BLaER1 treated with 17β-estradiol and CSF1 and Interleukin-3, amounts not matched to agents 10 nM and 100 nM (cell line): Measurements from ENCODE around the gene KARS1.
A peak's percentile ranks its signal among the peaks of the same experiment; 100 is the strongest.

Source experiments
- H3K27ac ChIP-seq, 11 experiments: shearing (Covaris generic); formaldehyde crosslinking; 2 replicates each; pipeline ENCODE4 v1.8.1; 2022
- H3K27me3 ChIP-seq, 11 experiments: shearing (Covaris generic); formaldehyde crosslinking; 2 replicates each; pipeline ENCODE4 v1.8.1; 2022
- H3K36me3 ChIP-seq, 11 experiments: shearing (Covaris generic); formaldehyde crosslinking; 2 replicates each; pipeline ENCODE4 v1.8.1; 2022
- H3K4me1 ChIP-seq, 10 experiments: shearing (Covaris generic); formaldehyde crosslinking; 2 replicates each; pipeline ENCODE4 v1.8.1; 2022
- H3K4me2 ChIP-seq, 11 experiments: shearing (Covaris generic); formaldehyde crosslinking; 2 replicates each; pipeline ENCODE4 v1.8.1; 2022
- H3K4me3 ChIP-seq, 10 experiments: shearing (Covaris generic); formaldehyde crosslinking; 2 replicates each; pipeline ENCODE4 v1.8.1; 2022
- H3K9ac ChIP-seq, 11 experiments: shearing (Covaris generic); formaldehyde crosslinking; 2 replicates each; pipeline ENCODE4 v1.8.1; 2022
- H3K9me3 ChIP-seq, 11 experiments: shearing (Covaris generic); formaldehyde crosslinking; replicated peaks in 1 of 11; 2 replicates each; pipeline ENCODE4 v1.8.1; 2022
- H4K20me1 ChIP-seq, 11 experiments: shearing (Covaris generic); formaldehyde crosslinking; 2 replicates each; pipeline ENCODE4 v1.8.1; 2022
- Cebpa-rat ChIP-seq, 11 experiments: shearing (Covaris generic); IDR thresholded peaks; 2 replicates each; pipeline ENCODE4 v1.8.1; 2022

KARS1 gene

DNA sequence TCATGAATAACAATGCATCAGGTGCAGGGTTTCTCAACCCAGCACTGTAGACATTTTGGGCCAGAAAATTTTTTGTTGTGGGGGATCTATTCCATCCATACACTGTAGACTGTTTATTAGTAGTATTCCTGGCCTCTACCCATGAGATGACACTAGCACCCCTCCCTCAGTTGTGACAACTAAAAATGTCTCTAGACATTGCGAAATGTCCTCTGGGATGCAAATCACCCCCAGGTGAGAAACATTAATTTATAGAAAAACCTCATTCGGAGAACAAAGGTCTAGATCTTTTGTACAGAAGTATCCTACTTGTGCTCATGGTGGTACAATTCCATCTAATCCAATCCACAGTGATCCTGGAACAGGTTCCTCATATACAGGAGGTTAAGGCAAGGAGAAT lies 28.7 kb downstream of the KARS1 start:
- no peaks in the 10 kb centered on the region for H3K9me3 ChIP-seq
- no peak overlapping the region for H3K27ac ChIP-seq
- no peak overlapping the region for H3K9ac ChIP-seq
- H3K27me3 ChIP-seq: no peaks in the 10 kb centered on the region
- no peak overlapping the region for H3K4me2 ChIP-seq
- no peak overlapping the region for H3K4me3 ChIP-seq
- peak in 1 of 11 experiments; percentile 39; a peak in 3 of 22 replicates for TF ChIP-seq Cebpa-rat (IDR thresholded peaks at IDR 0.05)
- H3K4me1 ChIP-seq: peaks cover 18 to 33% (median 27%) of the 10 kb centered on the region in 10 experiments
- peaks cover 67 to 70% (median 69%) of the 10 kb centered on the region in 11 experiments for H3K36me3 ChIP-seq
- H4K20me1 ChIP-seq: peaks cover 0 to 4% (median 0%) of the 10 kb centered on the region in 11 experiments; a peak in 1 of 22 replicates

DNA sequence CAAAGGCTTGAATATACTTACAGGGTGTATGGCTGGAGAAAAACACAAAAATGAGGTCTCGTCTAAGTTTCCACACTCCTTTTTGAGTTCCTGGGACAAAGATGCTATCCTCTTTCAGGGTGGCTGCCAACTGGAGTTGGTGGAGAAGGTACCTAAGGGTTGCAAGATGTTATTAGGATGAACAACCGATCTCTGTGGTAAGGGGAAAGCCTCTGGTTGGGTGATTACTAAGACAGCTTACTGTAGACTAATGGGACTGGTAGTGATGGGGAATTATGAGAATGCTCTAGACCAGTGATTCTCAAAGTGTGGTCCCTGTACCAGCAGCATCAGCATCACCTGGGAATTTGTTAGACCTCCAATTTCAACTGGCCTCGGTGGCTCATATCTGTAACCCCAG lies 30.3 kb downstream of the KARS1 start:
- no peak overlapping the region for H3K27ac ChIP-seq
- H3K4me1 ChIP-seq: peaks cover 13 to 25% (median 19%) of the 10 kb centered on the region in 10 experiments
- H3K4me2 ChIP-seq: no peak overlapping the region
- H3K27me3 ChIP-seq: no peaks in the 10 kb centered on the region
- no peak for TF ChIP-seq Cebpa-rat (IDR thresholded peaks at IDR 0.05)
- H3K36me3 ChIP-seq: peaks cover 84 to 87% (median 85%) of the 10 kb centered on the region in 11 experiments
- H3K9ac ChIP-seq: no peak overlapping the region
- H3K9me3 ChIP-seq: no peaks in the 10 kb centered on the region
- peaks cover 0 to 4% (median 0%) of the 10 kb centered on the region in 11 experiments; a peak in 1 of 22 replicates for H4K20me1 ChIP-seq
- no peak overlapping the region for H3K4me3 ChIP-seq

DNA sequence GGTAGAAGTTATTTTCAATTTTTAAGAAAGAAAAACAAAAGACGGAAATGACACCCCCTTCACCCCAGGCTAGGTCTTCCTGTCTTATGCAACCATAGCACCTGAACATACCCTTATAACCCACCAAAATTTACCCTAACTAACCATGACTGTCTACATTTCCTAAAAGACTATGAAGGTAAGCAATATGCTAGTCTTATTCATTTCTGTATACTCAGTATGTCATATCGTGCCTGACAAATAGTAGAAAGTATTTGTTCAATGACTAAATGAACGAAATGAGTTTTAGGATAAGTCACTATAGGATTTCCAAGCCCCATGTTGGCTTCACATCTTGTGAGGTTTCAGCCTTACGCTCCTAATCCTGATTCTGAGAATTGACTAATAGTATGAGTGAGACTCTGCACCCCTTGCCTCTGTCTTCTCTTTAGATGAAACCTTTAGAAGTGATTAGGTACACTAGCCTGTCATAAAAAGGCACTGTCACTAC lies 30.9 kb downstream of the KARS1 start:
- no peak overlapping the region for H3K9ac ChIP-seq
- no peak overlapping the region for H3K4me3 ChIP-seq
- no peak overlapping the region for H3K4me2 ChIP-seq
- TF ChIP-seq Cebpa-rat (IDR thresholded peaks at IDR 0.05): no peak
- no peaks in the 10 kb centered on the region for H3K27me3 ChIP-seq
- no peaks in the 10 kb centered on the region for H3K9me3 ChIP-seq
- peaks cover 8 to 19% (median 14%) of the 10 kb centered on the region in 10 experiments for H3K4me1 ChIP-seq
- peaks cover 0 to 4% (median 0%) of the 10 kb centered on the region in 11 experiments; a peak in 1 of 22 replicates for H4K20me1 ChIP-seq
- no peak overlapping the region for H3K27ac ChIP-seq
- H3K36me3 ChIP-seq: peaks cover 90 to 92% (median 91%) of the 10 kb centered on the region in 11 experiments

DNA sequence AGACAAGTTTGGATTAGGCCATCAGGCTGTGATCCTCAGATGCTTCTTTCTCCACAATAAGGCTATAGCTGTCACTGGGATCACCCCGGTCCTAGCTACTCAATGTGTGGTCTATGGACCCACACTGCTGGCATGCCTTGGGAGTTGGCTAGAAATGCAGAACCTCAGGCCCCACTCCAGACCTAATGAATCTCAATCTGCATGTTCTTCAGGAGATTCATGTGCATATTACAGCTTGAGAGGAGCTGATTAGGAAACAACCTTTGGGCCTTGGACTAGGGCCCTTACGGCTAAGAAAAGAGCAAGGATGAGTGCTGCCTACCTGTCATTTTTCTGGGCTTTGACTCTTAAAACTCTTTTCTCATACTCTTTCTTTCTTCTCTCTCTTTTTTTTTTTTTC lies 31.8 kb downstream of the KARS1 start:
- Histone ChIP-seq H3K27me3 (no peaks in the 10 kb centered on the region), H3K9ac (no peak overlapping the region), H4K20me1 (peaks cover 0 to 4% (median 0%) of the 10 kb centered on the region in 11 experiments; a peak in 2 of 22 replicates), H3K9me3 (no peaks in the 10 kb centered on the region), H3K27ac (no peak overlapping the region), H3K4me1 (peaks cover 0 to 10% (median 5%) of the 10 kb centered on the region in 10 experiments; a peak in 13 of 20 replicates), H3K4me2 (no peak overlapping the region), H3K4me3 (no peak overlapping the region), H3K36me3 (peaks cover 99 to 100% (median 100%) of the 10 kb centered on the region in 11 experiments)
- no peak for TF ChIP-seq Cebpa-rat (IDR thresholded peaks at IDR 0.05)

DNA sequence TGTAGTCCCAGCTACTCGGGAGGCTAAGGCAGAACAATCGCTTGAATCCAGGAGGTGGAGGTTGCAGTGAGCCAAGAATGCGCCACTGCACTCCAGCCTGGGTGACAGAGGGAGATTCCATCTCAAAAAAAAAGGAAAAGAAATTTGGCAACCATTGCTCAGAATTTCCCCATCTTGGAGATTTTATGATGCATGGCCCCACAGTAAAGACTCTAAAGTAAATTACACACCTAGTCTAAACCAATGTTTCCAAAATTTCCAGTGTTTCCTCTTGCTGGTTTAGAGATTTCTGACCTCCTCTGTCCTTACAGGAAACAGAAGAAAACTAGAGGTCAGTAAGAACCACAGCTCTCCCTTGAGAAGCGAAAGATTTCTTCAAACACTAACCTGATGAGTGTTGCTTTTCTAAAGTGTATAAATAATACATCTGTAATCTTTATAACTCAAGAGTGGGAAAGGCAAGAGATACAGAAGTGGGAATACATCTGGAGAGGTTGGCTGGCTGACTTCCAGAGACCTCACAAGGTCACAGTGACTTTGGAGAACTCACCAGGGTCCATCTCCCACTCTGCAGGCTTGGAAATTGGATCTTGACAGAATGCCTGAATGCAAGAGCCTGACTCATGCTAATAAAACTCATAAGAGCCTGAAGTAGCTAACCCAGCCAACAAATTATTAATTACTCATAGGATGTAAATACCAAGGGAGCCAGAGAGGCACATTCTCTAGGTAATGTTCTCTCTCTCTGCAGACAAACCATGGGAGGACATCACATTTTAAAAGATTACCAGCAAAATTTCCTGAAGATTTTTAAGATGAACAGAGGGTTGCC lies 33.2 kb downstream of the KARS1 start:
- no peaks in the 10 kb centered on the region for H3K9me3 ChIP-seq
- peaks cover 92 to 100% (median 100%) of the 10 kb centered on the region in 11 experiments for H3K36me3 ChIP-seq
- H3K4me2 ChIP-seq: no peak overlapping the region
- no peak overlapping the region for H3K27ac ChIP-seq
- H3K4me1 ChIP-seq: no peaks in the 10 kb centered on the region
- no peak overlapping the region for H3K4me3 ChIP-seq
- no peak for TF ChIP-seq Cebpa-rat (IDR thresholded peaks at IDR 0.05)
- no peak overlapping the region for H3K9ac ChIP-seq
- H4K20me1 ChIP-seq: no peaks in the 10 kb centered on the region; a peak in 2 of 22 replicates
- H3K27me3 ChIP-seq: no peaks in the 10 kb centered on the region

DNA sequence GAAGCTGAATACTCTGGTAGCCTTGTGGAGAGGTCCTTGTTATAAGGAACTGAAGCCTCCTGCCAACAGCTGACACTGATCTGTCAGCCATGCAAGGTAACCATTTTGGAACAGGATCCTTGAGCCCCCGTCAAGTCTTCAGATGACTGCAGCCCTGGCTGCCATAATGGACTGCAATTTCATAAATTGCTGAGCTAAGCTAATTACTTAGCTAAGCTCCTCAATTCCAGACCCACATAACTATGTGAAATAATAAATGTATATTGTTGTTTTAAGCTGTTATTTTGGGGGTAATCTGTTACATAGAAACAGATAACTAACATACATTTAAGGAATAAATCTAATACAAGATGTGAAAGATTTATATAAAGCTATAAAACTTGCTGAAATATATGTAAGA lies 41.0 kb downstream of the KARS1 start:
- Histone ChIP-seq H3K36me3 (peaks cover 88 to 100% (median 96%) of the 10 kb centered on the region in 11 experiments), H3K4me2 (no peak overlapping the region), H3K4me3 (no peak overlapping the region), H3K27ac (no peak overlapping the region), H3K4me1 (no peaks in the 10 kb centered on the region), H4K20me1 (no peaks in the 10 kb centered on the region; a peak in 2 of 22 replicates), H3K27me3 (no peaks in the 10 kb centered on the region), H3K9ac (no peak overlapping the region), H3K9me3 (peaks cover 18 to 34% (median 22%) of the 10 kb centered on the region in 11 experiments)
- no peak for TF ChIP-seq Cebpa-rat (IDR thresholded peaks at IDR 0.05)

DNA sequence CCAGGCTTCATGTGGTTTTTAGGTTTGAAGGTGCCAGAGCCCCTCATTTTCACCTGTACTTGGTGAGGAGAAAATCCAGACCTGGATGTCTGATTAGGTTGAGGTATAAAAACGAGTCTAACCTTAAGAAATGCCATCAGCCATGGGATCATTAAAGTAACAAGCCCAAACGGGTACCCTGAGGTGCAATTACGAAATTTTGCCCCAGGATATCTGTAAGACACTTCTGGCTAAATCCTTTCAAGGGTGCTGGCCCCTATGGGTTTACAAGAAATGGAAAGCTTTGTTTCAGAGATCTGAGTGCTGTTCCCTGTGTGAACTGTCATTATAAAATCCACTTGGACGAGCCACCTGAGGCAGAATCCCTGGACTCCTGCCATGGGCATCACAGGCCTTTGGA lies 44.2 kb downstream of the KARS1 start:
- peaks cover 92 to 100% (median 96%) of the 10 kb centered on the region in 11 experiments for H3K36me3 ChIP-seq
- TF ChIP-seq Cebpa-rat (IDR thresholded peaks at IDR 0.05): no peak

DNA sequence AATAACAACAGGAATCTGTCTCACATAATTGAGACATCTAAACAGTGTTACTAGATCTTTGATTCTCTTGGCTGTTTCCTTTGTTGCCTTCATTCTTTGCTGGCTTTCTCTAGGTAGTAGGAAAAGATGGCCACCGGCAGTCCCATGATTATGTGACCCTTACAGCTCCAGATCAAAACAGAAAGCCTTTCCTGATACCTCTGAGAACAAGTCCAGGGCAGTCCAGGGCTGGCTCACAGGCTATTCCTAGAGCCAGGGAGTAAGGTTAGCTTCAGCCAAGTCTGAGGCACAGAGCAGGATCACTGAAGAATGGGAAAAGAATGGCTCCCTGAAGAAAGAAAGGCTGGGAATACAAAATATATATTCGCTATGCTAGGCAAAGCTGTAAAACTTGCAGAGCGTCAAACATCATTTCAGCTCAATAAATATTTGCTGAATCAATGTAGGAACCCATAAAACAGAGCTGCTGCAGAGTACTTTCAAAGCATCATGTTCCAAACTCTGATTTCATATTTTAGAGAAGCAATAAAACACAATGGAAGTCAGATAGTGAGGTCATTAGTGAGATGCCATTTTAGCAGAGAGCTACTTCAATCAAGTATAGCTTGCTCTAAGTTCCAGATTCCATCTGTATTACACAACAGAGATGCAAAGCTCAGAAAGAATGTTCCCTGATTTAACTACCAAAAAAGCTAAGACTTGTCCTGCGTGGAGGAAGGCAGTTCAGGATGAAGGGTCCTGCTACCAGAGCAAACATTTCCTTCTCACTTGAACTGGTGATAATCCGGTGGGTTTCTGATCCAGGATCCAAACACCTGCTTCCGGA lies 47.8 kb downstream of the KARS1 start:
- no peak for TF ChIP-seq Cebpa-rat (IDR thresholded peaks at IDR 0.05)
- peaks cover 3 to 7% (median 4%) of the 10 kb centered on the region in 10 experiments; a peak in 19 of 20 replicates for H3K4me1 ChIP-seq
- no peaks in the 10 kb centered on the region for H3K27me3 ChIP-seq
- H3K36me3 ChIP-seq: peaks cover 73 to 96% (median 84%) of the 10 kb centered on the region in 11 experiments
- peaks cover 24 to 40% (median 30%) of the 10 kb centered on the region in 11 experiments for H3K9me3 ChIP-seq
- no peaks in the 10 kb centered on the region for H4K20me1 ChIP-seq
- no peak overlapping the region for H3K4me2 ChIP-seq
- no peak overlapping the region for H3K9ac ChIP-seq
- H3K27ac ChIP-seq: no peak overlapping the region
- H3K4me3 ChIP-seq: no peak overlapping the region

More for the DNA sequence above, 44.2 kb downstream of the KARS1 start:
- no peaks in the 10 kb centered on the region for H3K27me3 ChIP-seq
- H3K9me3 ChIP-seq: peaks cover 18 to 35% (median 23%) of the 10 kb centered on the region in 11 experiments
- H3K4me1 ChIP-seq: no peaks in the 10 kb centered on the region
- H3K4me3 ChIP-seq: no peak overlapping the region
- no peak overlapping the region for H3K4me2 ChIP-seq
- no peak overlapping the region for H3K27ac ChIP-seq
- no peaks in the 10 kb centered on the region; a peak in 1 of 22 replicates for H4K20me1 ChIP-seq
- no peak overlapping the region for H3K9ac ChIP-seq
